Coronary artery (tissue), 2 donors: ENCODE data around the gene GALK1.

ENCODE experiments used
- DNase-seq: peaks from one replicate; pipeline ENCODE4 v3.0.0-alpha.2; 2017; ENCODE audit warnings: low spot score
- H3K27ac ChIP-seq, 2 donors: fragments of 200-600 bp; sonication (generic); one replicate each; pipeline ENCODE4 v1.5.1; 2016 to 2019
- H3K4me3 ChIP-seq: fragments of 200-600 bp; sonication (generic); 2 replicates; pipeline ENCODE4 v1.5.1; 2016; ENCODE audit warnings: mild to moderate bottlenecking, moderate library complexity
- TF ChIP-seq, protein P1 (sequence below): fragments of 200-600 bp; sonication (generic); IDR thresholded peaks from one replicate; pipeline ENCODE4 v1.5.1; 2019; ENCODE audit warnings: antibody characterized with exemption

Gene GALK1

GRCh38 chr17:75795820-75796607 is 31.0 kb upstream of the GALK1 start:
- no peak overlapping the region for H3K4me3 ChIP-seq
- no peak overlapping the region for H3K27ac ChIP-seq
- TF ChIP-seq, protein P1, sequence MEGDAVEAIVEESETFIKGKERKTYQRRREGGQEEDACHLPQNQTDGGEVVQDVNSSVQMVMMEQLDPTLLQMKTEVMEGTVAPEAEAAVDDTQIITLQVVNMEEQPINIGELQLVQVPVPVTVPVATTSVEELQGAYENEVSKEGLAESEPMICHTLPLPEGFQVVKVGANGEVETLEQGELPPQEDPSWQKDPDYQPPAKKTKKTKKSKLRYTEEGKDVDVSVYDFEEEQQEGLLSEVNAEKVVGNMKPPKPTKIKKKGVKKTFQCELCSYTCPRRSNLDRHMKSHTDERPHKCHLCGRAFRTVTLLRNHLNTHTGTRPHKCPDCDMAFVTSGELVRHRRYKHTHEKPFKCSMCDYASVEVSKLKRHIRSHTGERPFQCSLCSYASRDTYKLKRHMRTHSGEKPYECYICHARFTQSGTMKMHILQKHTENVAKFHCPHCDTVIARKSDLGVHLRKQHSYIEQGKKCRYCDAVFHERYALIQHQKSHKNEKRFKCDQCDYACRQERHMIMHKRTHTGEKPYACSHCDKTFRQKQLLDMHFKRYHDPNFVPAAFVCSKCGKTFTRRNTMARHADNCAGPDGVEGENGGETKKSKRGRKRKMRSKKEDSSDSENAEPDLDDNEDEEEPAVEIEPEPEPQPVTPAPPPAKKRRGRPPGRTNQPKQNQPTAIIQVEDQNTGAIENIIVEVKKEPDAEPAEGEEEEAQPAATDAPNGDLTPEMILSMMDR, result no peak
- no peak for DNase-seq

DNA sequence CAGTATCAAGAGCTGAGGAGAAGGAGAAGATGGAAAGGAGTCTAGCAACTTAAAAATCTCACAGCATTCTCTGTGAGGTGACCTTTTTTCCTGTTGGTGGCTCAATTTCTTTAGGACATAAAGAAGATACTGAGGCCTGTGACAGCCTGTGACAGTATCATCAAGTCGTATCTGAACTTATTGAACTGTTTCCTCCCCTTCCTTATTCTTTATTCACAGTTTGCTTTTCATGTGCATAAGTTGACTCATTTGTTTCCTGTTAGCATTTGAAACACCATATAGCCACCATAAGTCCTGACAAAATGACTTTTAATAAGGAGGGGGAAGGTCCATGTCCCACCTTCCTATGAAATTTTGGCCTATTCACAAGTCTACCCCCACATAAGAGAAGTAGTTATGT is 28.5 kb upstream of the GALK1 start:
- DNase-seq, result no peak
- TF ChIP-seq, protein P1, result no peak
- Histone ChIP-seq H3K27ac (no peak overlapping the region), H3K4me3 (no peak overlapping the region)

DNA sequence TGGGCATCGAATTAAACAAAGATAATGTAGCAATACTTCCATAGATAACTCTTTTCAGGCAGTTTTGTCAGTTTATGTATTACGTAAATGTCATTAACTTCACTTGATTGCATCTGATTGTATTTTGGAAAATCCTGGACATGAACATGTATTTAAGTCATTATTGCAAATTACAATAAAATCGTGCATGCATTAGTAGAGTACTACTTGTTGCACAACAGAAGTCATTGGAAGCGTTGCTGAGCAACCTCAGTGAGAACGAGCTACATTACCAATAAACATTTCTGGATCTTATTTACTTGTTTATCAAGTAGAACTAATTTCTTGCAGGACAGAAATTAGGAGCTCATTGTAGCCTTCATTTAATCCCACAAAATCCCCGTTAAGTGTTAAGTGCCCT is 26.3 kb upstream of the GALK1 start:
- Histone ChIP-seq H3K4me3 (no peak overlapping the region), H3K27ac (no peak overlapping the region)
- DNase-seq, result no peak
- TF ChIP-seq, protein P1, result no peak

GRCh38 chr17:75785016-75785890 is 20.3 kb upstream of the GALK1 start:
- DNase-seq, result peak; percentile 97
- Histone ChIP-seq H3K27ac (peak overlapping the region; percentile 98 to 99), H3K4me3 (peak overlapping the region; percentile 87)
- TF ChIP-seq, protein P1, result no peak

DNA sequence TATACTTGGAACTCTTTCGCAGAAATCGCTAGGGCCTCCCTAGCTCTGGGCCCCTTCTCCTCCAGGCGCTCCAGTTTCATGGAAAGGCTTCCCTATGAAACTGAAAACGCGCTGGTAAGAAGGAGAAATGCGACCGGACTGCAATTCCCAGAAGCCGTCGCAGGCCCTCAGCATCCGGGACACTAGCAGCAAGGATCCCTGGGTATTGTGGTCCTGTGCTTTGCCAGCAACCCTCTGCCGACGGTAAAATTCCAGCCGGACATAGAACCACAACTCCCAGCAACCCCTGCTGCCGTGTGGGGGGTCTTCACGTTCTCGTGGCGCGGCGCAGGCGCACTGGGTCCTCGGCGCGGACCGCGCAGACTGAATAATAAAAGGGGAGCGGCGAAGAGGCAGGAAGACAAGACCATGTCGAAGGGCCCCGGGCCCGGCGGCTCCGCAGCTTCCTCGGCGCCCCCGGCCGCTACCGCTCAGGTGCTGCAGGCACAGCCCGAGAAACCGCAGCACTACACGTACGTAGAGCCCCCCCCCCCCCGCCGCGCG is 19.6 kb upstream of the GALK1 start, which contains the start of gene UNK:
Gene UNK (plus strand): TSS at position 334 of the 543 bp plus-strand sequence. CDS start 75 bp downstream, at position 409.
- H3K4me3 ChIP-seq, result peak within 1 kb of the TSS; percentile 87
- TF ChIP-seq, protein P1, result no peak
- peak; percentile 99 for DNase-seq
- peak within 1 kb of the TSS; percentile 98 to 99 for H3K27ac ChIP-seq

- peak; percentile 81 for DNase-seq
- Histone ChIP-seq H3K27ac (peak overlapping the region; percentile 98 to 99), H3K4me3 (peak overlapping the region; percentile 87)
- TF ChIP-seq, protein P1, result no peak
Observed at GRCh38 chr17:75783803-75784472, 18.9 kb upstream of the GALK1 start.
